HCEC 1CT (cell line): ENCODE data around the gene PSMC1.

Experiments used
- DNase-seq: peaks from one replicate; pipeline ENCODE4 v3.0.0-alpha.2; 2017

The PSMC1 gene

DNA sequence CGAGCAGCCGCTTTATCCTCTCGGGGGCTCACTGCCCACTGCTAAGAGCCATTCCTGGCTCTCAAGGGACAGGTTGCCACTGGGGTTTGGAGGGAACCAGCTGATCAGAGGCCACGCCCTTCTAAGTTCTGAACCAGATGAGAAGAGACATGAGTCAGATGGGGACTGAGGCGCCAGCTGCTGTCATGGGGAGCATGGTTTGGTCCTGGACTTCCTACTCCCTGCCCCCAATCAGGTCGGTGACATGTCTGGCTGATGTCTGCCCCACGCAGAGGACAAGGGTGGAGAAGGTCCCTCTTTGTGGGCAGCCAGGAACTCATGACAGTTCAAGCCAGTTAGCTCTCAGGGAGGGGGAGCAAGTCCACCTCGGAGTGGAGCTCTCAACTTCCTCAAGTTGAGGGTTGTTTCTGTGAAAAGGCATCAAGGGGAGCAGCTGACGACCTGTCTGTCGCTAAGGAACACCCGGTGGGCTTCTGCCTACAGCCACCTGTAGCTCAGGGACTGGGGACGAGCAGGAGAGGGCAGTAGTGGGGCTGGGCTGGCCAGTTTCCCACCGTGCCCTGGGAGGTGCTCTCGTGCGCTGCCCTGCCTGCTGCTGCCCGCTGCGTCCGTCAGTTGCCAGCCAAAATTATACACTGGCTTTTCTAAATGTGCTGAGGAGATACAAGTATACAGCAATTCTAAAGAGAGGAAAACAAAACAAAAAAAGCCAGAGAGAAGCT is 20.5 kb downstream of the PSMC1 start:
- DNase-seq, result peak; percentile 15

DNA sequence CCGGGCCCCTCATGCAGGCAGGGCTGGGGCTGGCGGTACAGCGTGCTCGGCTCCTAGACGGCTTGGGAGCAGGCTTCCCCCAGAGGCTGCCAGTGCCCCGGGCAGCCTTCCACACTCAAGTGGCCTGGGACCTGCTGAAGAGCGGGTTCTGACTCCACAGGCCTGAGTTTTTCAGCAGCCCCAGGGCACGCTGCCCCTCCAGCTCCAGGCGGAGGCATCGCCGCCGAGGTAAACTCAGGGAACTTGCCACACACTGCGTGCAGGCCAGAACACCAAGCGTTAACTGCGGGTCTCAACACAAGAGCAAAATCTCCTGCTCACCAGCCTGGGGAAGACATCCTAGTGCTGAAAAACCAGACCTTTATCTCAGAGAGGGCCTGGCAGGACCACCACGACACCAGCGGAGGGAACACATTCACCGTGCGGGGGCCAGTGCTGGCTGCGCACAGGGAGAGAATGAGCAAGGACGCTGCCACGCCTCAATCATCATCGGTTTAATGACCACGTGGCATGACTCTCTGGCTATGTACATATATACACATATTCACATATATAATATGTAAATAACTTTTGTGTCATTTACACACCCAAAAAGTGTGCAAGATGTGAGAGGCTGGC is 21.3 kb downstream of the PSMC1 start:
- DNase-seq, result no peak

DNA sequence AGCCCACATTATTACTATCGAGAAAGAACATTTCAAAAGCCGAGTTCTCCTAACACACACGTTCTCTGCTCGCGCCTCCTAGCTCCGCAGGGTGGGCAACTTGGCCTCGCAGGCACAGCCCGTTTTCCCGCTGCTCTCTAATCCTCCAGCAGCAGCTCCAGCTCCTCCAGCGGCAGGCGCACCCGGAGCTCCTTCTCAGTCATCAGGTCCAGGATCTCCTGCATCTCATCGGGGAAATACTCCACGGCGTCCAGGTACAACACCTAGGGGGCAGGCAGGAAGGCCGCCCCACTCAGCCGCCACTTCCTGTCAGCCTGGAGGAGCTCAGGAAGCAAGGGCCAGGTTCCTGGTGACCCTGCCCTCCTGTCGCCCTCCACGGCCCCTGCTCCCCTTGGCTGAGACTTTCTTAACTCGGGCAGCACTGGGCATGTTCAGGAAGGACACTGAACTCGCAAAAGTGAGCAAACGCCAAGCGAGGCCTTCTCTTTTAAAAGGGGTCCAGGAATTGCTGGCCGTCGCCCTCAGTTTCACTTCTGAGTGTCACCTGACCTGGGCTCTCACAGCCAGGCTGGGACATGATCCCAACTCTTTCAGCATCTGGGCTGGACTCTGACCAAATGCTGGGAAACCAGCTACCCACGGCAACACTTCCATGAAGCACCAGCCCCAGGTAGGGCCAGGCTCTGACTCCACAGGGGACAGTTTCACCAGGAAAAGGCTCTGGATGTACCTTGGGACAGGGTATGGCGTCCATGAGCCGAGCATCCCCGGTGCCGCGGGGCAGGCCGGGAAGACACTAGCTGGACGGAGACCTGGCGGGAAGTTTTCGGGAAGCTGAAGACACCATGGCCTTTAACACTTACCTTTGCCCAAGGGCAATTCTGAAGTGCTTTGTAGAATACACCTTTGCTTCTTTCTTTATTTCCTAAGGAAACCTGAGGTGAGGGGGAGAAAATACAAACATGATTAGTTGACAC is 22.1 kb downstream of the PSMC1 start:
- no peak for DNase-seq

DNA sequence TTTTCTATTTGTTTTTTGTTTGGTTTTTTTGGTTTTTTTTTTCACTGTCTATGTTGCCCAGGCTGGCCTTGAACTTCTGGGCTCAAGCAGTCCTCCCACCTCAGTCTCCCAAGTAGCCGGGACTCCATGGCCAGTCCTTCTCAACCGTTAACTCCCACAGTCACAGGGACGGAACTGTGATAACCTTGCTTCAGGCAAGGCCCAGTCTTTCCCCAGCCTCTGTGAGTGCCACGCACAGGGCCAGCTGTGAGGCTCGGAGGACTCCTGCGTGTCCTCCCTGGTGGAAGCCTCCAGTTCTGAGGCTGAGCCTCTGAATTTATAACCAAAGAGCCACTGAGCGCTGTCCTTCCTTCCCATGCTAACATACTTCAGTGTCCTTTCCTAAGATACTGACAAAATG is 23.7 kb downstream of the PSMC1 start:
- DNase-seq, result no peak

DNA sequence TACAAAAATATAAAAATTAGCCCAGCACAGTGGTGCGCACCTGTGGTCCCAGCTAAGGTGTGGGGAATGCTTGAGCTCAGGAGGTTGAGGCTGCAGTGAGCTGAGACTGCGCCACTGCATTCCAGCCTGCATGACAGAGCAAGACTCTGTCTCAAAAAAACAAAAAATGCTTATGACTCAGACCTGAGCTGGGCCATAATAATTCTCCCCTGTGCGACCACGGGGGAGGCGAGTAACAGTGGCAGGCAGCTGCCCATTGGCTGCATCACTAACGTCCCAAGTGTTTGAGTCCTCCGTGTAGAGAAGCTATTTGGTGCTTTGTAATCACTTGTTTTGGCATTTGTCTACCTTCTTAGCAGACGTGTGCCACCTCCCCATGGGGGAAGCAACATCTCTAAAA is 24.9 kb downstream of the PSMC1 start:
- peak; percentile 80 for DNase-seq

DNA sequence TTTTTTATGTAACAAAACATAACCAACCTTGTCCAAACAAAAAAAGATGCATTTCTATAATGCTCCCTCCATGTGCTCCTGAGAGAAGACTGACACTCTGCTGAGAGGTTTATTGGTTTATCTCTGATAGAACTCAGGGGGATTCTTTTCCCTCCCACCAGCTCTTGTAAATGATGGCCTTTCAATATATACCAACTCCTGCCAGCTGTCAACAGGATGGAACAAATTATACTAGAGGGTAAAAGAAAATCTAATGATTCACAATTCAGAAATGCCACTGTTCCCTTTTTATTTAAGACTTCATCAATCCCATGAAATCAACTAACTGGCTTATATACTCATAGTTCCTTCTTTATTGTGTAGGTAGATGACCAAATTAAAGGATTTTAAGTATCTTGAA is 25.4 kb downstream of the PSMC1 start:
- peak; percentile 35 for DNase-seq

DNA sequence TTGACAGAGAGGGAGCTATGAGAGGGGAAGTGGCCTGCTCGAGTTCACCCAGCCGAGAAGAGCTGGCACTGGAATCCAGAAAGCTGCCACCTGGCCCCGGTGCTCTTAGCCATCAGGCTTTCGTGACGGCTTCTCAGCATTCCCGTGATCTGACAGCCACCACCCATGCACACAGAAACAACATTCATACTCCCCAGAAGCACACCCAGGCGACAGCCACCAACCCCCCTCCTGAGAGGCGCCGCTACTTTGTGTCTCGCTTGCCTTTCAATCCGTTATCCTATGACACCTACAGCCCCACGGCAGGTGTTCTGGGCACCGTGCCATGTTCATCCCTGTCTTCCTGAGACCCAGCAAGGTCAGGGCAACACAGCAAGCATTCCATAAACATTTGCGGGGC is 31.4 kb downstream of the PSMC1 start:
- DNase-seq, result no peak

DNA sequence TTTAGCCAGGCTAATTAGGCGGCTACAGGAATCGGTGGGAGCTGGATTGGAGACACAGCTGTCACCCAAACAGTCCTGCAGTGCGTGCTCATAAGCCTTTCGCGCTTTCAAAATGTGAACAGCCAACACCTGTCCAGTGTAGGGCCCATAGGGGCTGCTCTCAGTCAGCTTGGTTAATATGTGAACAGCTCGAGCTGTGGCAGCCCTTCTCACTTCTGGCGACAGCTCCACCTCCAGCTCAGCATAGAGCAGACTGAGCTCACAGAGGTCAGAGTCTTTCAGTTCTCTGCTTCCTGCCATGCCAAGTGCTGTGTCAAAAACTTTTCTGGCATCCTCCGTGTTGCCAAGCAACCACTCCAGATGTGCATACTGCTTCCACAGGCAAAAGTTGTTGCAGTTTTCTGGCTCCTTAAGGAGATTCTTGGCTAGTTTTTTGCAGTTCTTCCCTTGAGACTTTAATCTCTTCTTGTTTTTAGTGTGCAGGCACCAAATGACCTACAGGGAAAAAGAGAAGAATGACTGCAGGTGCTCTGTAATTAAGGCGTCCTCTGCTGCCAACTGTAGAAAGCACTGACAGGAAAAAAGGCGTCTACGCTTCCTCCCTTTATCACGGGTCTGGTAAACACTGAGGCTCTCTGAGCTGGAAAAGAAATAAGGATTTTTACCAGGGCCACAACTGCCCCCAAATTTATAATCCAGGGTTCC is 32.5 kb downstream of the PSMC1 start:
- DNase-seq, result no peak

DNA sequence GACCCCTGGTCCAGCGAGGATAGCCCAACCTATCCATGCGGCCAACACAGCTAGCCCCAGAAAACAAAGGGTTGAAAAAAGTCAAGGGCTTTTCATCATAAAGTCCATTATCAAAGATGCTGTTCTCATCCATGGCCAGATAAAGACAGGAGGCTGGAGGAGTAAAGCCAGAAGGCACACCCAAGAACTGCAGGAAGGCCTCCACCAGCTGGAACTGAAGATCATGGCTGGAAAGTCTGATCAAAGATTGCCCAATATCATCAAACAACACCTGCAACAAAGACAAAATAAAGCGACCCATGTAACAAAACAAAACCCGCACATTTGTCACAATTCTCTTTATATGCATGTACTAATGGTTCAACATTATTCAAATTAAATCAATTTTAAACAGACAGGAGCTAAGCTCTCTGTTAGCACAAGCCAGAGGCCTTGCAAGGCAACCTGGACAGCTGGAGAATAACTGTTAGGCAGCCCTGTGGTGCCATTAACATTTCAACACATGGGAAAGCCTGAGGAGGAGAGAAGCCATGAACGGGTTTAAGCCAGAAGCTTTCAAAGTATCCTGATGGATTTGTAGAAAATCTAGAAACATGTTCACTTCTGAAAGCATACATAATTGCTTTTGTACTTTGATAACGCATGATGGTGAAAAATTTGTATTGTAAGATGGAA is 34.1 kb downstream of the PSMC1 start:
- no peak for DNase-seq

DNA sequence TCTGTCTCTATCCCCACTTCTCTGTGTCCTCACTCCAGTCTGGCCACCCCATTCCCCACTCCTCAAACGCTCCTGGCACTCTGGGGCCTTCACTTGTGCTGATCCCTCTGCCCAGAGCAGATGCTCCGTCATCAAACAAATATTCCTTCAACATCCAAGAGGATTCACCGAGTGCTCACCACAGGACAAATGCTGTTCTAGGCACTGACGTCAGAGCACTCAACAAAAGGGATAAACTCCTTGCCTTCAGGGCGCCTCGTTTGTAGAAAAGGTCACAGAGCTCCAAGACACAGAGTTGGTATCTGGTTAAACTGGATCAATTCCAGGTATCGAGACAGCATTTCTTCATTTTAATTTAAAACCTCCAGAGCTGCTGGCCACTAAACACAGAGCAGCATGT is 35.3 kb downstream of the PSMC1 start:
- DNase-seq, result no peak

DNA sequence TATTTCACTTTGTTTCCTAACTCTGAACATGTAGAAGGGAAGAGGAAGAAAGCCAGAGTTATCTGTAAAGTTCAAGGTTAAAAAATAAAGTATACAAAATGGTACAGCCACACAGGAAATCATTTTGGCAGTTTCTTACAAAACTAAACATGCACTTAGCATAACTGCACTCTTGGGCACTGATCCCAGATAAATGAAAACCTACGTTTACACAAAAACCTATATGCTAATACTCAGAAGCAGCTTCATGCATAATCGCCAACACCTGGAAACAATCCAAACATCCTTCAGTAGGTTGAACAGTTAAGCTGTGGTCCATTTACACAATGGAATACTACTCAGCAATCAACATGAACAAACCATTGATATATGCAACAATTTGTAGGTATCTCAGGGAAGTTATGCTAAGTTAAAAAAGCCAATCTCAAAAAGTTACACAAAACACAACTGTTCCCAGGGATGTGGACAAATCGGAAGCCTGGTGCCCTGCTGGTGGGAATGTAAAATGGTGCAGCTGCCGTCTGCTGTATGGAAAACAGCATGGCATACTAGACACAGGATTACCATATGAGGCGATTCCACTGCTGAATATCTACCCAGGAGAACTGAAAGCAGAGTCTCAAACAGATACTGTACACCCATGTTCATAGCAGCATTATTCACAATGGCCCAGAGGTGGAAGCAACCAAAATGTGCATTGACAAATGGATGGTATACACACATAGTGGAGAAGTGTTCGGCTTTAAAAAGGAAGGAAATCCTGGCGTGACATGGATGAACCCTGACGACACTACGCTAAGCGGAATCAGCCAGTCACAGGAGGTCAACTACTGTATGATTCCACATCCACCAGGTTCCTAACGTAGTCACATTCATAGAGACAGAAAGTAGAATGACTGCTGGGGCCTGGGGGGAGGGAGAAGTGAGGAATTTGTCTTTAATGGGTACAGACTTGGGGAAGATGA is 37.7 kb downstream of the PSMC1 start:
- DNase-seq, result no peak

DNA sequence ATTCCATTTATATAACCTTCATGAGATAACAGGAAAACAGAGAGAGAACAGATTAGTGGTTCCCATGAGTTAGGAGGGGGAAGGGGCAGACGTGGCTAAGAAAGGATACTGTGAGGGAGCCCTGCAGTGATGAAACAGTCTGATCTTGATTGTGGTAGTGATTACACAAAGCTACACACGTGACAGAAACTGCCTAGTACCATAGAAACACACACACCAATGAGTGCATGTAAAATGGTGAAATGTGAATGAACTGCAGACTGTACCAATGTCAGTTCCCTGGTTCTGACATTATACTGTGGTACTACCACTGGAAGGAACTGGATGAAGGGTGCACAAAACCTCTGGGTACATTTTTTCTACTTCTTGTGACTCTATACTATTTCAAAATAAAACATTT is 38.5 kb downstream of the PSMC1 start:
- DNase-seq, result no peak

DNA sequence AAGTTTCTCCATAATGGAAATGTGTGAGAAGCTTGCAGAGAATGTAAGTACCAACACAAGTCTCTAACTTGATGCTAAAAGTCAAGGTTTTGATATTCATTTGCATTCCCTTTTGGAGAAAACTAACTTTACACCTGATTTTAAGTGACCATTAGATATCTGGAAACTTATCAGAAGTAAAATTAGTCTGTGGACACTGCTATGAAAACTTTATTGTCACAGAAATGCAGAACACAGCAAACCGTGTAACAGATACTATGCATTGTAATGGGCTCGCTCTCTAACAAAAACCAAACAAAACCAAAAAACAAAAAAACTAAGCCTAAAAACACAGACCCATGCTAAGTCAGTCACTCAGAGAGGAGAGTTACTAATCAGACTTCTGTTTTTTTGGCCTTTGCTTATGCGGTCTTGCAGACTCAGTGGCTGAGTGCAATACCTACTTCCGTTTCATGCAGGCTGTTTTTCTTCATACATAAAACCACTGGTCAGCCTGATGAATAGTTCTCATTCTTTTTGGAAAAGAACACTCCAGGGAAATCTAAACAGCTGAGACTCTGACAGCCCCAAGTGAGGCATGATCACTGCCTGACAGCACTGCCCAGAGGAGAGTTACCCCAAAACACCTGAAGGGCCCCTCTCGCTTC is 39.6 kb downstream of the PSMC1 start:
- DNase-seq, result no peak

DNA sequence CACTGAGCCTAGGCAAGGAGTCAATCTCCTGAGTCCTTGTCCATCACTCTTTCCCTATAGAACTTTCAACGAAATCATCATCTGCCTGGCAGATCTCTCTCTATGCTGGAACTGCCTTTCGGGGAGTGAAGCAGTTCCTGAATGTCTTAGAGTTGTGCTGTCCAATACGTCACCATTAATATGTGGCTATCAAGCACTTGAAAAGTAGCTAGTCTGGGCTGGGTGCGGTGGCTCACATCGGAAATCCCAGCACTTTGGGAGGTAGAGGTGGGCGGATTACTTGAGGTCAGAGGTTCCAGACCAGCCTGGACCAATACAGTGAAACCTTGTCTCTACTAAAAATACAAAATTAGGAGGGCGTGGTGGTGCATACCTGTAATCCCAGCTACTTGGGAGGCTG is 40.3 kb downstream of the PSMC1 start:
- DNase-seq, result no peak

DNA sequence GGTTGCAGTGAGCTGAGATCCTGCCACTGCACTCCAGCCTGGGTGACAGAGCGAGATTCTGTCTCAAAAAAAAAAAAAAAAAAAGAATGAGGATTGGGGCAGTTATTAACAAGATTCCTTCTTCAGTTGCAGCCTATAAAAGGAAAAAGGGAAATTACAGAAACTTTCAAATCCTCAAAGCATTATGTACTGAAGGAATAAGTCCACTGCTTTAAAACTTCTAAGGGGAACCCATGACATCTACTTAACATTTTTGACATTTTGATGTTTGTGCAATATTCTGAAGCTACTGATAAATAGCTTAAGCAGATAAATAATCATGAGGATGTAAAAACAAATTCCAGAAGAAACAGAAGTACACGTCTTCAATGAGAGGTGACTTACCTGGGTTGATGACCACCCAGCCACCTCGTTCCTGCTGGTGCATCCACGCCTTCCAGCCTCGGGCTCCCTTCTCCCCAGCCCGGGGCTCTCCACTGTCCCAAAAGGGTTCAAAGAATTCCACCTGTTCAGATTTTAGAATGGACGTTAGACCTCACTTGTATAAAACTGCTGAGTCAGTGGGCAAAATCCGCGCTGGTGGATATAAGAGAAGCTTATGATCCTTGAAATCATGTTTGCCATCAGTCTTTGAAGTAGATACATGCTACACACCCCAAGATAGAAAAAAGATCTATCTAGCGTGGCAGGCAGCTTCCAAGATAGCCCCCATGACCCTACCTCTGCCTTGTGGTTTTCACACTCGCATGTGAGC is 41.7 kb downstream of the PSMC1 start:
- DNase-seq, result no peak

DNA sequence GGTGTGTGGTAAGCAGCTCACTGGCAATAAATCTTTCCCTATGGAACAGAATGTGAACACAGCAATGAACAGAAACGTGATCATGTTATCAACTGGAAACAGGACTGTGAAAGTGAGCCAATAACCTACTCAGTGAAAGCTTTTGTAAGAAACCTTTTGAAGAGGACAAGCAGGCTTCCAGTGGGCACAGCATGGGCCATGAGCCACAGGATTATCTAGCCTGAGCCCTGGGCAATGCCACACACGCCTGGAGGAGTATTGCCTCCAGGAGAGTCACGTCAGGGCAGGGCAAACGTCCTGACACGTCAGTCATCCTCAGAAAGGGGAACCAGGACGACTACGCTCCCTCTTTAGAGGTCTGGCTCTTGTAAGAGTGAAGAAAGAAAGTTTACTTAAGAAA is 43.1 kb downstream of the PSMC1 start:
- DNase-seq, result no peak

DNA sequence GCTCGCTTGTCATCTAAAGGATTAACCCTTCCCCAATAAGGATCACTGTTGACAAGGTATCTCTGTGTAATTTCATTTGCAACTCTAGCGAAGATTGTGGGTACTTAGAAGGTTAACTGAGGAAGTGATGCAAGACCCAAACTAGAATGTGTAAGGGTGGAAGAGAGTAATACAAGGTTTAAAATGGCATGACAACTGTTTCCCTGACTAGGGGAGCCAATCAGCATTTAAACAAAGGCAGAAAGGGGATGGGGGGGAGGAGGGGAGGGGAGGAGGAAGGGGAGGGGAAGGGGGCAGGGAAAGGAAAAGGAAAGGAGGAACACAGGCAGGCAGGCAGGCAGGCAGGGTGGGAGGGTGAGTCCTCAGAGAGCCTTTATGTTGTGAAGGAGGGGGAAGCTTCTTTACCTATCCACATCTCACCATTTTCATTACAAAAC is 44.3 kb downstream of the PSMC1 start:
- no peak for DNase-seq

DNA sequence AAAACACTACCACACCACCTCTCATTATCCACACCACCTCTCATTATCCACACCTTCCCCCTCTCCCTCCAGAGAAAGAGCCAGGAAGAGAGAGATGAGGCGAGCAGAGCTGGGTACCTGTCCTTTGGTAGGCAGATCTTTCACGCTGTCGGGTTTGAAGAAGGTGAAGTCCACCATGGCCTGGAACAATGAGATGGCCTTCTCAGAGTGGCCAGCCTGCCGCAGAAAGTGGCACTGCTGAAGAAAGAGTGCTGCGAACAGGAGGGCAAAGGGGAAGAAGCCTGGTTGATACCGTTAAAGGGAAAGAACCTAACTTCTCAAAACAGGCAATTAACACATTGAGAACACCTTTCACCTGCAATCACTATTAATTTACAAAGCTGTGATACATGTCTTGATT is 44.8 kb downstream of the PSMC1 start:
- DNase-seq, result no peak

DNA sequence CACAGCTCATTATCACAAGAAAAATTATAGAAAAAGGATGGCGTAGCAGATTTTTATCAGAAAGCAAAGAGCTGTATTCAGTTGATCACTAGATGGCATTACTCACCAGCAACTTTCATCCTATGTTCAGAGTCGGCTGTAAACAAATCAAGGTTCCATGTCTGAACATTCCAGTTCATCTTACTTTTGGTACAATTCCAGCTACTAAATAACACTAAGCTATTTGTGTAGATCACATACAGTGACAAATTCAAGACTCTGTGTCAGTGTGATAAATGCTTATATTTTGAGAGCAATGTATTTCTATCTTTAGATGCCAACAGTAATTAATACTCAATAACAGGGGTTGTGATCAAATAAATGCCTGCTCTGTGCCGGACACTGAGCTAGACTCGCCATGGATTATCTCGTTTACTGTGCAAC is 45.3 kb downstream of the PSMC1 start:
- peak; percentile 64 for DNase-seq
